Testis (tissue), 2 donors: ENCODE data around the gene TREML1.

Experiments
- POLR2A ChIP-seq: fragments of 450-650 bp; IDR thresholded peaks from one replicate; pipeline ENCODE4 v1.6.1; 2017; ENCODE audit warnings: antibody characterized with exemption, mild to moderate bottlenecking, moderate library complexity
- TF ChIP-seq, protein P1 (sequence below), 3 experiments: fragments of 450-650 bp in 2 of 3; fragments of 200-600 bp in 1 of 3; sonication (generic) in 1 of 3; IDR thresholded peaks; one replicate each; pipeline ENCODE4 v1.5.1; 2016 to 2019; ENCODE audit warnings: antibody characterized with exemption in 3 of 3, mild to moderate bottlenecking in 2 of 3, moderate library complexity in 1 of 3

DNA sequence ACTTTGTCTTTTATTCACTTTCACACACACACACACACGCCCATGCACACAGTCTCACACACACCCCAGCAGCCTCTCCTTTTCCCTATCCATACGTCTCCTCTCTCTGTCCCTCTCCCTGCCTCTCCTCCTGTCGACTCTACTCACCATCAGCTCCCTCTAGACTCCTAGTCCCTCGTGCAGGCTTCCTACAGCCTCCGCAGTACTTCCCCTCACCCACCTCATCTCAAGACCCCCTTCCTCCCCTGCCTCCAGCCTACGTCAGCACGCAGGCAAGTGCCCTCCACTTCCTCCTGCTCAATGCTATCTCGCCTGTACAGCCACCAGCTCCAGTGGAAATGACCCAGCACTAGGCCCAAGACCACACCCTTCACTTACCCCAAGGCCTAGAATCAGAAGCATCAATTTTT, 47.6 kb upstream of the TREML1 start:
- TF ChIP-seq, protein P1, sequence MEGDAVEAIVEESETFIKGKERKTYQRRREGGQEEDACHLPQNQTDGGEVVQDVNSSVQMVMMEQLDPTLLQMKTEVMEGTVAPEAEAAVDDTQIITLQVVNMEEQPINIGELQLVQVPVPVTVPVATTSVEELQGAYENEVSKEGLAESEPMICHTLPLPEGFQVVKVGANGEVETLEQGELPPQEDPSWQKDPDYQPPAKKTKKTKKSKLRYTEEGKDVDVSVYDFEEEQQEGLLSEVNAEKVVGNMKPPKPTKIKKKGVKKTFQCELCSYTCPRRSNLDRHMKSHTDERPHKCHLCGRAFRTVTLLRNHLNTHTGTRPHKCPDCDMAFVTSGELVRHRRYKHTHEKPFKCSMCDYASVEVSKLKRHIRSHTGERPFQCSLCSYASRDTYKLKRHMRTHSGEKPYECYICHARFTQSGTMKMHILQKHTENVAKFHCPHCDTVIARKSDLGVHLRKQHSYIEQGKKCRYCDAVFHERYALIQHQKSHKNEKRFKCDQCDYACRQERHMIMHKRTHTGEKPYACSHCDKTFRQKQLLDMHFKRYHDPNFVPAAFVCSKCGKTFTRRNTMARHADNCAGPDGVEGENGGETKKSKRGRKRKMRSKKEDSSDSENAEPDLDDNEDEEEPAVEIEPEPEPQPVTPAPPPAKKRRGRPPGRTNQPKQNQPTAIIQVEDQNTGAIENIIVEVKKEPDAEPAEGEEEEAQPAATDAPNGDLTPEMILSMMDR (IDR thresholded peaks at IDR 0.05), result no peak
- no peak for TF ChIP-seq POLR2A
